ENCODE measurements around the gene CNOT1.

CNOT1 gene

GRCh38 chr16:58541711-58542110 is 87.9 kb downstream of the CNOT1 start:
- Mint-ChIP-seq H3K36me3 (ENCODE audit: low read depth) (peaks cover 96% of the 10 kb centered on the region), H3K9me3 (no peaks in the 10 kb centered on the region), H3K27me3 (no peaks in the 10 kb centered on the region), H3K27ac (no peak overlapping the region), H3K4me1 (ENCODE audit: low read depth) (no peaks in the 10 kb centered on the region), H3K4me3 (no peak overlapping the region)
- intact Hi-C loops (cut with micrococcal nuclease) = no loop called here

- Mint-ChIP-seq H3K27ac (no peak overlapping the region), H3K4me3 (no peak overlapping the region)
- intact Hi-C loops (cut with micrococcal nuclease) = loop anchor here (5.0 kb wide), 1 partner anchor 35 kb away; no protein-coding TSS in a partner anchor
Measured at GRCh38 chr16:58537124-58537906, 92.3 kb downstream of the CNOT1 start.

DNA sequence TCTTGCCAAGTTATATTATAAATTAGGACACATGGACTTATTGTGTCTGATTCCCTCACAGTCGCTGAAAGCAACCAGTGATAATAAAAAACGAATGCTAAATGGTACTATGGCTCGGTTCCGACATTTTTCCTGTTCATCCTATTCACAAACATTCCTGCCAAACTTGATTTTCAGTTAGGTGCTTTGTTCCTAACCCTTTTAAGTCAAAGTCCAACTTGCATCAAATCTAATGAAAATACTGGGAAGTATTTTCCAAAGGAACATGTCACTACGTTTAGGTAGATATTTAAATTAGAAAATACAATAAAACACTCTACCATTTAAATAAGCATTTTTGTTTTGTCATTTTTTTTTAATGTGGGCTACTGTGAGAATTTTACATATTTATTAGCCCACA is 93.3 kb downstream of the CNOT1 start:
- no peaks in the 10 kb centered on the region for H3K4me1 Mint-ChIP-seq (ENCODE audit: low read depth)
- H3K27me3 Mint-ChIP-seq = no peaks in the 10 kb centered on the region
- no peak overlapping the region for H3K4me3 Mint-ChIP-seq
- H3K27ac Mint-ChIP-seq = no peak overlapping the region
- no peaks in the 10 kb centered on the region for H3K9me3 Mint-ChIP-seq
- intact Hi-C loops (cut with micrococcal nuclease) = loop anchor here (5.0 kb wide), 1 partner anchor 36 kb away; no protein-coding TSS in a partner anchor
- peaks cover 100% of the 10 kb centered on the region for H3K36me3 Mint-ChIP-seq (ENCODE audit: low read depth)

More at GRCh38 chr16:58537124-58537906, 92.3 kb downstream of the CNOT1 start:
- peaks cover 100% of the 10 kb centered on the region for H3K36me3 Mint-ChIP-seq (ENCODE audit: low read depth)
- H3K4me1 Mint-ChIP-seq (ENCODE audit: low read depth) = no peaks in the 10 kb centered on the region
- H3K27me3 Mint-ChIP-seq = no peaks in the 10 kb centered on the region
- H3K9me3 Mint-ChIP-seq = no peaks in the 10 kb centered on the region

- intact Hi-C loops (cut with micrococcal nuclease) = loop anchor here (5.0 kb wide), 1 partner anchor 37 kb away; no protein-coding TSS in a partner anchor
- H3K36me3 Mint-ChIP-seq (ENCODE audit: low read depth) = peaks cover 100% of the 10 kb centered on the region
- no peak overlapping the region for H3K27ac Mint-ChIP-seq
- H3K9me3 Mint-ChIP-seq = no peaks in the 10 kb centered on the region
- H3K4me3 Mint-ChIP-seq = no peak overlapping the region
- no peaks in the 10 kb centered on the region for H3K27me3 Mint-ChIP-seq
- no peaks in the 10 kb centered on the region for H3K4me1 Mint-ChIP-seq (ENCODE audit: low read depth)
Measured at GRCh38 chr16:58535100-58535499, 94.5 kb downstream of the CNOT1 start.

- intact Hi-C loops (cut with micrococcal nuclease) = no loop called here
- H3K36me3 Mint-ChIP-seq (ENCODE audit: low read depth) = peaks cover 100% of the 10 kb centered on the region
- H3K4me1 Mint-ChIP-seq (ENCODE audit: low read depth) = no peaks in the 10 kb centered on the region
- no peaks in the 10 kb centered on the region for H3K9me3 Mint-ChIP-seq
- no peaks in the 10 kb centered on the region for H3K27me3 Mint-ChIP-seq
- H3K27ac Mint-ChIP-seq = no peak overlapping the region
- no peak overlapping the region for H3K4me3 Mint-ChIP-seq
Measured at GRCh38 chr16:58533751-58534470, 95.7 kb downstream of the CNOT1 start.

DNA sequence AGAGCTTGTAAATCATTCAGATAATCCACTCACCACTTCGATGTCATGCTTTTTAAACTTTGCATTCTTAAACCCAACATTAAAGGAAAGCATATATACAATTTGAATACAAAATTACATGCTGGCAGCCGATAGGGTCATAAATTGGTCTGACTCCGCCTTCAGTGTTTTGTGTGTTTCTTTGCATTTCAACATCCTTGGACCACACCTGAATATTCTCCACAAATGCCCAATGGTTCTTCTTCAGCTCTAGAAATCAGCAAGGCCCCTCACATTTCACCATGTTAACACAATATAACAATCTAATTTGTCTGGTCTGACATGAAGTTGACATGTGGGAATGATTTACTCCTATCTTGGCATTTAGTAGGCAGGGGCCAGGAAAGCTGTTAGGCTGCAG is 97.2 kb downstream of the CNOT1 start:
- Mint-ChIP-seq H3K4me3 (no peak overlapping the region), H3K36me3 (ENCODE audit: low read depth) (peaks cover 100% of the 10 kb centered on the region), H3K27me3 (no peaks in the 10 kb centered on the region), H3K27ac (no peak overlapping the region), H3K4me1 (ENCODE audit: low read depth) (no peaks in the 10 kb centered on the region), H3K9me3 (no peaks in the 10 kb centered on the region)
- intact Hi-C loops (cut with micrococcal nuclease) = no loop called here

DNA sequence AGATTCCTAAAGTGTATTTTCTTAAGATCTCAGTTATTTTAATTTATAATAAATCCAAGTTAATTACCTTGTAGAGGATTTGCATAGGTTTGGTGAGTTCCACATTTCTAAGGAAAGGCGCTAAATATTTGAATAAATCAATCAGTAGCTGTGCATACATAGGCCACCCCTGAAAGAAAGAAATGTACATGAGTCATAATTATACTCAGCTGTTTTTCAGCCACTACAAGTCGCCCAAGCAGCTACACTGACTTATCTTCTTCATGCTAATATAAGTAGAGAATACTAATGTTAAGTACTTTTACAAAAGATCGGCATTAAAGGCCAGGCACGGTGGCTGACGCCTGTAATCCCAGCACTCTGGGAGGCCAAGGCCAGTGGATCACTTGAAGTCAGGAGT is 99.4 kb downstream of the CNOT1 start:
- Mint-ChIP-seq H3K27ac (no peak overlapping the region), H3K9me3 (no peaks in the 10 kb centered on the region), H3K27me3 (no peaks in the 10 kb centered on the region), H3K36me3 (ENCODE audit: low read depth) (peaks cover 100% of the 10 kb centered on the region), H3K4me1 (ENCODE audit: low read depth) (no peaks in the 10 kb centered on the region), H3K4me3 (no peak overlapping the region)
- intact Hi-C loops (cut with micrococcal nuclease) = no loop called here

DNA sequence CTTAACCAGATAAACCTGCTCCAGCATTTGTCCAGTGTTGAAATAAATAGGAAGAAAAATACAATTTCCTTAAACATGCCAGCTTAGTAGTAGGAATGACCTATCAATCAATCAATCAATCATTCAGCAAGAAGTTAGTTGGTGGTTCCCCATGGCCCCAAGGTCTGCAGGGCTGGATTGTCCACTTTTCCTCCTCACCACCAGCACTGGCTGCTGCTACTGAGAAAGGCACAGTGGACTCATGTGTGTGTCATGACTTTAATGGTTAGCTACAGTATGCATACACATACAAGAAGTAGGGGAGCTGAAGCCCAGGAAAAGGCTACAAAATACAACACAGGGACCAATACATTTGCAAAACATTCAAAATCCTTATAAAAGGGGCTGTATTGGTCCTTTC is 109.9 kb downstream of the CNOT1 start:
- Mint-ChIP-seq H3K27ac (no peak overlapping the region), H3K36me3 (ENCODE audit: low read depth) (peaks cover 91% of the 10 kb centered on the region), H3K4me3 (no peak overlapping the region), H3K4me1 (ENCODE audit: low read depth) (peaks cover 15% of the 10 kb centered on the region), H3K9me3 (no peaks in the 10 kb centered on the region), H3K27me3 (no peaks in the 10 kb centered on the region)
- intact Hi-C loops (cut with micrococcal nuclease) = loop anchor here (5.0 kb wide), 1 partner anchor 33 kb away; no protein-coding TSS in a partner anchor

- peaks cover 15% of the 10 kb centered on the region for H3K4me1 Mint-ChIP-seq (ENCODE audit: low read depth)
- no peak overlapping the region for H3K4me3 Mint-ChIP-seq
- no peaks in the 10 kb centered on the region for H3K27me3 Mint-ChIP-seq
- intact Hi-C loops (cut with micrococcal nuclease) = loop anchor here (5.0 kb wide), 1 partner anchor 33 kb away; no protein-coding TSS in a partner anchor
- no peak overlapping the region for H3K27ac Mint-ChIP-seq
- H3K9me3 Mint-ChIP-seq = no peaks in the 10 kb centered on the region
- peaks cover 83% of the 10 kb centered on the region for H3K36me3 Mint-ChIP-seq (ENCODE audit: low read depth)
Measured at GRCh38 chr16:58518980-58519368, 110.7 kb downstream of the CNOT1 start.

GRCh38 chr16:58518083-58518979 is 111.3 kb downstream of the CNOT1 start:
- Mint-ChIP-seq H3K36me3 (ENCODE audit: low read depth) (peaks cover 77% of the 10 kb centered on the region), H3K4me3 (no peak overlapping the region), H3K9me3 (no peaks in the 10 kb centered on the region), H3K4me1 (ENCODE audit: low read depth) (peaks cover 15% of the 10 kb centered on the region), H3K27ac (no peak overlapping the region), H3K27me3 (no peaks in the 10 kb centered on the region)
- intact Hi-C loops (cut with micrococcal nuclease) = loop anchor here (5.0 kb wide), 1 partner anchor 34 kb away; no protein-coding TSS in a partner anchor

DNA sequence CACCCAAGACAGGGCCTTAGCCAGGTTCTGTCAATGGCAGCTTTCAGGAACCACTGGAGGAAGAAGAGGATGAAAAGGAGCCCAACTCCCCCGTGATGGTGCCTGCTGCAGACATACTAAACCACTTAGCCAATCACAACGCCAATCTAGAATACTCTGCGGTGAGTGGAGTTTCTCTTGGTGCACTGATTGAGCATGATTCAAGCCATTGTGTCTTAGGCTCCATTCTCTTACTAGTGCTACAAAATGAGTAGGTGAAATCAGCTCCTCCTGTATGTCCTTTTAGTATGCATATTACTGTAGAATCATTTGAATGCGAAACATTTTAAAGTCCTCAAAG is 112.9 kb downstream of the CNOT1 start:
- Mint-ChIP-seq H3K36me3 (ENCODE audit: low read depth) (peaks cover 61% of the 10 kb centered on the region), H3K9me3 (no peaks in the 10 kb centered on the region), H3K27me3 (no peaks in the 10 kb centered on the region), H3K27ac (no peak overlapping the region), H3K4me3 (no peak overlapping the region), H3K4me1 (ENCODE audit: low read depth) (peaks cover 15% of the 10 kb centered on the region)
- intact Hi-C loops (cut with micrococcal nuclease) = loop anchor here (5.0 kb wide), 1 partner anchor 36 kb away; no protein-coding TSS in a partner anchor

- intact Hi-C loops (cut with micrococcal nuclease) = loop anchor here (1.0 to 5.0 kb wide), 2 partner anchors 36 to 113 kb away; partner anchors contain the start of gene CNOT1
- Mint-ChIP-seq H3K27me3 (no peaks in the 10 kb centered on the region), H3K4me1 (ENCODE audit: low read depth) (peaks cover 15% of the 10 kb centered on the region), H3K27ac (peak overlapping the region; percentile 75), H3K4me3 (peak overlapping the region; percentile 88), H3K36me3 (ENCODE audit: low read depth) (peaks cover 55% of the 10 kb centered on the region), H3K9me3 (no peaks in the 10 kb centered on the region)
Measured at GRCh38 chr16:58515871-58516767, 113.5 kb downstream of the CNOT1 start.
